SK-N-SH (cell line): ENCODE measurements around the gene VWA3A. TPM values are rescaled to one million over a fixed set of nuclear protein-coding genes. Genes with fewer than 3 reads are reported as not detected.

Experiments
- CTCF ChIA-PET: fragments of 300-600, 350-600 bp; formaldehyde crosslinking; extraction: SDS; loops from one replicate; lab custom pipeline; 2021; lab: Yijun Ruan, JAX
- POLR2A ChIA-PET: fragments of 350-600 bp; sonication (Branson Sonifier 250); formaldehyde crosslinking; extraction: SDS; loops from one replicate; lab custom pipeline; 2020; ENCODE audit warnings: antibody characterized with exemption, inconsistent platforms; lab: Yijun Ruan, JAX
- DNase-seq: peaks from one replicate; pipeline ENCODE4 v3.0.0; 2012
- H2AFZ ChIP-seq: fragments of 200-600 bp; sonication (generic); 2 replicates; pipeline ENCODE4 v1.8.1; 2016; ENCODE audit warnings: antibody characterized with exemption, mild to moderate bottlenecking, low read depth
- H3F3A ChIP-seq: fragments of 200-600 bp; sonication (generic); replicated peaks from 2 replicates; pipeline ENCODE3; 2016; ENCODE audit warnings: antibody characterized with exemption, mild to moderate bottlenecking; ENCODE audit not compliant: insufficient read depth
- H3K27ac ChIP-seq, 2 experiments: fragments of 200-500 bp in 1 of 2; fragments of 200-600 bp in 1 of 2; sonication (Bioruptor generic) in 1 of 2; sonication (generic), shearing (Covaris generic) in 1 of 2; 2 replicates each; pipeline versions ENCODE4 v1.5.1 to v1.6.1; 2014 to 2016; ENCODE audit warnings: low read depth in 2 of 2, inconsistent platforms in 1 of 2, low read length in 1 of 2, mild to moderate bottlenecking in 1 of 2, mixed read lengths in 1 of 2
- H3K27me3 ChIP-seq: fragments of 200-600 bp; sonication (generic), shearing (Covaris generic); 2 replicates; pipeline ENCODE4 v1.6.1; 2016; ENCODE audit warnings: mixed run types; ENCODE audit not compliant: insufficient read depth
- H3K36me3 ChIP-seq, 2 experiments: fragments of 200-500 bp in 1 of 2; fragments of 200-600 bp in 1 of 2; sonication (Bioruptor generic) in 1 of 2; sonication (generic) in 1 of 2; replicated peaks in 1 of 2; 2 replicates each; pipeline versions ENCODE3 to v1.5.1; 2014 to 2016; ENCODE audit warnings: low read length in 1 of 2, mild to moderate bottlenecking in 1 of 2; ENCODE audit not compliant: insufficient read depth in 2 of 2, control insufficient read depth in 1 of 2
- H3K4me1 ChIP-seq, 2 experiments: fragments of 200-500 bp in 1 of 2; fragments of 200-600 bp in 1 of 2; sonication (Bioruptor generic) in 1 of 2; sonication (generic), shearing (Covaris generic) in 1 of 2; 2 replicates each; pipeline versions ENCODE4 v1.5.1 to v1.6.1; 2014 to 2016; ENCODE audit warnings: low read depth in 1 of 2, low read length in 1 of 2, mixed run types in 1 of 2; ENCODE audit not compliant: insufficient read depth in 2 of 2, control insufficient read depth in 1 of 2
- H3K4me2 ChIP-seq: fragments of 200-600 bp; sonication (generic), shearing (Covaris generic); 2 replicates; pipeline ENCODE4 v1.6.1; 2017; ENCODE audit warnings: mixed run types
- H3K4me3 ChIP-seq, 2 experiments: fragments of 200-500 bp in 1 of 2; fragments of 200-600 bp in 1 of 2; sonication (Bioruptor generic) in 1 of 2; sonication (generic), shearing (Covaris generic) in 1 of 2; 2 replicates each; pipeline versions ENCODE4 v1.5.1 to v1.8.1; 2014 to 2016; ENCODE audit warnings: low read depth in 2 of 2, inconsistent platforms in 1 of 2, low read length in 1 of 2, mild to moderate bottlenecking in 1 of 2, mixed read lengths in 1 of 2, moderate library complexity in 1 of 2
- H3K79me2 ChIP-seq: fragments of 200-600 bp; sonication (generic); 2 replicates; pipeline ENCODE4 v1.8.1; 2017; ENCODE audit warnings: mild to moderate bottlenecking; ENCODE audit not compliant: insufficient read depth
- H3K9ac ChIP-seq: fragments of 200-600 bp; sonication (generic); 2 replicates; pipeline ENCODE4 v1.6.1; 2017; ENCODE audit warnings: mixed run types
- H3K9me2 ChIP-seq: fragments of 200-600 bp; sonication (generic); 2 replicates; pipeline ENCODE4 v1.6.1; 2017; ENCODE audit warnings: mixed run types
- H3K9me3 ChIP-seq: fragments of 200-600 bp; sonication (generic); 2 replicates; pipeline ENCODE4 v1.6.1; 2017; ENCODE audit warnings: mixed run types, mild to moderate bottlenecking, moderate library complexity
- H4K20me1 ChIP-seq: fragments of 200-600 bp; sonication (generic); 2 replicates; pipeline ENCODE4 v1.6.1; 2017; ENCODE audit warnings: mild to moderate bottlenecking, mixed run types; ENCODE audit not compliant: insufficient read depth
- CTCF ChIP-seq: fragments of 200-600 bp; sonication (generic); IDR thresholded peaks from 2 replicates; pipeline ENCODE4 v1.6.1; 2017; ENCODE audit warnings: antibody characterized with exemption, mild to moderate bottlenecking, moderate library complexity
- ELF1 ChIP-seq: IDR thresholded peaks from 2 replicates; pipeline ENCODE4 v1.4.0; 2012
- EP300 ChIP-seq, 2 experiments: IDR thresholded peaks; 2 replicates each; pipeline versions ENCODE4 v1.4.0 to v1.6.1; 2012; ENCODE audit warnings: borderline replicate concordance in 1 of 2, low read depth in 1 of 2, low read length in 1 of 2
- FOXJ3 ChIP-seq: sonication (generic); formaldehyde crosslinking; IDR thresholded peaks from 2 replicates; pipeline ENCODE4 v1.5.1; 2020; ENCODE audit warnings: mild to moderate bottlenecking, missing genetic modification reagents
- MXI1 ChIP-seq: IDR thresholded peaks from 2 replicates; pipeline ENCODE4 v1.6.1; 2012; ENCODE audit warnings: mild to moderate bottlenecking, low read depth, low read length, improper control_type of control experiment
- NFIC ChIP-seq: IDR thresholded peaks from 2 replicates; pipeline ENCODE4 v1.4.0; 2012; ENCODE audit warnings: borderline replicate concordance
- NRF1 ChIP-seq: IDR thresholded peaks from 2 replicates; pipeline ENCODE4 v1.6.1; 2012; ENCODE audit warnings: low read depth, mild to moderate bottlenecking, low read length
- RAD21 ChIP-seq: IDR thresholded peaks from 2 replicates; pipeline ENCODE4 v1.6.1; 2012; ENCODE audit warnings: mild to moderate bottlenecking, low read length
- SMC3 ChIP-seq: IDR thresholded peaks from 2 replicates; pipeline ENCODE4 v1.6.1; 2012; ENCODE audit warnings: low read depth, low read length, improper control_type of control experiment
- TEAD4 ChIP-seq: IDR thresholded peaks from 2 replicates; pipeline ENCODE4 v1.4.0; 2012; ENCODE audit warnings: mild to moderate bottlenecking, borderline replicate concordance; ENCODE audit not compliant: insufficient read depth
- USF1 ChIP-seq: IDR thresholded peaks from 2 replicates; pipeline ENCODE4 v1.4.0; 2012; ENCODE audit warnings: low read depth, borderline replicate concordance
- ZBTB33 ChIP-seq: IDR thresholded peaks from 2 replicates; pipeline ENCODE4 v1.4.0; 2012; ENCODE audit warnings: low read depth, borderline replicate concordance
- WGBS: methylation state at CpG from one replicate; pipeline ENCODE4 v1.1.6; 2017; ENCODE audit warnings: low lambda C conversion rate; 5-methylcytosine and 5-hydroxymethylcytosine counted together
- polyA plus RNA-seq, 3 experiments: library from polyadenylated mRNA; depleted of rRNA; stranded (reverse); fragments of >200 nt; gene quantifications; 2 replicates each; pipeline ENCODE4 v1.2.3, GENCODE V29; 2012

Gene VWA3A
- polyA plus RNA-seq, 1 of the 3 experiments (the other 2 are of a cell fraction) = not detected

- Histone ChIP-seq H3K9me2 (no peaks in the 10 kb centered on the region), H3K4me3 (no peak overlapping the region), H3K36me3 (peaks cover 0 to 13% of the 10 kb centered on the region in 2 experiments), H3K9me3 (no peaks in the 10 kb centered on the region), H3K9ac (no peak overlapping the region), H3K4me2 (no peak overlapping the region), H3K4me1 (peaks cover 0 to 3% of the 10 kb centered on the region in 2 experiments; a peak in 2 of 4 replicates), H3K27ac (no peak overlapping the region), H3F3A (peaks cover 6% of the 10 kb centered on the region), H4K20me1 (peaks cover 6% of the 10 kb centered on the region; the same call in 1 of the 2 replicates), H3K27me3 (no peaks in the 10 kb centered on the region), H2AFZ (no peak overlapping the region), H3K79me2 (0 out of 2 replicates have a peak, but pooled peaks cover 4% of the 10 kb centered on the region)
- ChIA-PET CTCF (interaction anchor here (1.0 to 6.4 kb wide), 4 partner anchors 12 to 34 kb away, joined by 3 to 58 read pairs (median 3); no protein-coding TSS in a partner anchor), POLR2A (no interaction called here)
- WGBS = 100% methylated on average over 1 of the region's 1 CpG
- TF ChIP-seq ZBTB33 = no peak
- no peak for TF ChIP-seq TEAD4
- TF ChIP-seq FOXJ3 (CRISPR knock-in tag) = no peak
- no peak for TF ChIP-seq MXI1
- no peak for TF ChIP-seq CTCF
- TF ChIP-seq NRF1 = no peak
- no peak for TF ChIP-seq EP300 (IDR thresholded peaks at IDR 0.05; ENCODE audit: borderline replicate concordance in 1 of 2, low read depth in 1 of 2, low read length in 1 of 2)
- no peak for TF ChIP-seq SMC3
- no peak for TF ChIP-seq ELF1
- no peak for TF ChIP-seq NFIC
- no peak for TF ChIP-seq USF1
- no peak for TF ChIP-seq RAD21
- no peak for DNase-seq
Observed at GRCh38 chr16:22065252-22065651, 27.1 kb upstream of the VWA3A start.
